ENCODE measurements around the gene AKAP6. TPM values are rescaled to one million over a fixed set of nuclear protein-coding genes. Genes with fewer than 3 reads are reported as not detected.

Gene AKAP6
- total RNA-seq, 2 donors from 2014 or later, result 3.6 to 9.9 TPM

DNA sequence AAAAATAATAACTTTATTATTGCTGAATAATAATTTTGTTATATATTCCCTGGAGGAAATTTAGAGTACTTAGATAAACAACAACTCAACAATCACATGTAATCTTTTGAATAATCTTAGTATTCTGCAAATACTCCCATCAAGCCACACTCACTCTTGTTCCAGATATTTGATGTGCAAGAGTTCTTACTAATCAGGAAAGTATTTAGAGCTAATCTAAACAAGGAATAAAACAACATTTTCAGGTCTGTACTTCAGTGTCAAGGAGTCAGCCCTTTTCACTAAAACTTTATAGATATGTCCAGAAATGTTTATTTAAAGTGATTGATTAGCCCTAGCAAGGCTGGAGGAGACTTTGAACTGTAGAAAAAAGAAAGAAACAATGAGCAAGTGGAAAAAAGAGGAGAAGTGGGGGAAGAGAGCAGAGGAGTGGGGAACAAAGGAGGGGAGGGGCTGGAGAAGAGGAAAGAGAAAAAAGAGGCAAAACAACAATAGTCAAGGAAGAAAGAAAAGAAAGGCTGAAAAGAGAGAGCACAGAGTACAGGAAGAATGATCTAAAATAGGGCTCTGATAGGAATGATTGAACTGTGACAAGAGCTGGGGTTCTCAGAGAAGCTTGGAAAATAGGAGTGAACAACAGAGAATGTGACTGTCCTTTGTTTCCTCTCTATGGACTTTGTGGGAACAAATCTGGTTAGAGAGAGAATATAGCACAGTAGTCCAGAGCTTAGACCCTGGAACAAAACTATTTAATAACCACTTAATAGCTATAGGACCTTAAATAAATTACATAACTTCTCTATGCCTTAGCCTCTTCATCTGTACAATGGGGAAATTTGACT, 238.7 kb downstream of the AKAP6 start:
- H3K4me3 ChIP-seq, result no peak overlapping the region
- no peak overlapping the region for H3K27ac ChIP-seq
- H3K9me3 ChIP-seq, result no peaks in the 10 kb centered on the region
- H3K4me1 ChIP-seq (replicated peaks), result peaks cover 3% of the 10 kb centered on the region
- DNase-seq (ENCODE audit: low spot score), result no peak
- TF ChIP-seq CTCF (IDR thresholded peaks at IDR 0.05) (no peak), POLR2AphosphoS5 (IDR thresholded peaks at IDR 0.05) (no peak), POLR2A (IDR thresholded peaks at IDR 0.05) (no peak)
- intact Hi-C loops (cut with DNase I), result loop anchor here (5.0 kb wide), 1 partner anchor 1665 kb away; no protein-coding TSS in a partner anchor
- H3K36me3 ChIP-seq, result no peaks in the 10 kb centered on the region
- no peaks in the 10 kb centered on the region for H3K27me3 ChIP-seq (replicated peaks; ENCODE audit: insufficient read depth)

GRCh38 chr14:32571551-32571950, 242.5 kb downstream of the AKAP6 start:
- Histone ChIP-seq H3K4me3 (no peak overlapping the region), H3K27me3 (replicated peaks; ENCODE audit: insufficient read depth) (no peaks in the 10 kb centered on the region), H3K36me3 (no peaks in the 10 kb centered on the region), H3K4me1 (replicated peaks) (no peaks in the 10 kb centered on the region), H3K9me3 (no peaks in the 10 kb centered on the region), H3K27ac (no peak overlapping the region)
- intact Hi-C loops (cut with DNase I), result loop anchor here (10.0 kb wide), 2 partner anchors 133 to 1523 kb away; no protein-coding TSS in a partner anchor
- WGBS, result 95% methylated on average over 2 of the region's 2 CpGs
- no peak for DNase-seq (ENCODE audit: low spot score)
- TF ChIP-seq POLR2A (IDR thresholded peaks at IDR 0.05) (no peak), CTCF (IDR thresholded peaks at IDR 0.05) (no peak), POLR2AphosphoS5 (IDR thresholded peaks at IDR 0.05) (no peak)

- intact Hi-C loops (cut with DNase I), result loop anchor here (10.0 kb wide), 2 partner anchors 133 to 1523 kb away; no protein-coding TSS in a partner anchor
- no peaks in the 10 kb centered on the region for H3K4me1 ChIP-seq (replicated peaks)
Measured at GRCh38 chr14:32571995-32572866, 243.1 kb downstream of the AKAP6 start.

DNA sequence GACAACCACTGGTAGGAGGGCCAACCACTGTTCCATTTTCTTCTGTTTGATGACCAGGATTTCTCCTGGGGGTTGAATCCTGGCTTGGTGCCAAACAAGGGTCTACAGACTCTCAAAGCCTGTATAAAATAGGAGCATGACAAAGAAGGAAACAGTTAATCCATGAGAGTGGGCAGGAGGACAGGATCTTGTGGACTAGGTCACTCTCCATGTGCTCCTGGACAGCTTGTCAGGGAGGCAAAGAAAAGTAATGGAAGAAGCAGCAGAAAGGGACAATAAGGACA, 243.7 kb downstream of the AKAP6 start:
- intact Hi-C loops (cut with DNase I), result loop anchor here (10.0 kb wide), 2 partner anchors 132 to 1522 kb away; no protein-coding TSS in a partner anchor
- Histone ChIP-seq H3K4me1 (replicated peaks) (no peaks in the 10 kb centered on the region), H3K9me3 (no peaks in the 10 kb centered on the region), H3K36me3 (no peaks in the 10 kb centered on the region), H3K27ac (no peak overlapping the region), H3K4me3 (no peak overlapping the region), H3K27me3 (replicated peaks; ENCODE audit: insufficient read depth) (no peaks in the 10 kb centered on the region)
- DNase-seq (ENCODE audit: low spot score), result no peak
- no peak for TF ChIP-seq POLR2AphosphoS5 (IDR thresholded peaks at IDR 0.05)

More at GRCh38 chr14:32571995-32572866, 243.1 kb downstream of the AKAP6 start:
- Histone ChIP-seq H3K4me3 (no peak overlapping the region), H3K9me3 (no peaks in the 10 kb centered on the region), H3K27me3 (replicated peaks; ENCODE audit: insufficient read depth) (no peaks in the 10 kb centered on the region), H3K27ac (no peak overlapping the region), H3K36me3 (no peaks in the 10 kb centered on the region)
- TF ChIP-seq CTCF (IDR thresholded peaks at IDR 0.05), result no peak
- TF ChIP-seq POLR2AphosphoS5 (IDR thresholded peaks at IDR 0.05), result no peak
- no peak for TF ChIP-seq POLR2A (IDR thresholded peaks at IDR 0.05)
- DNase-seq (ENCODE audit: low spot score), result no peak
- WGBS, result 80% methylated on average over 7 of the region's 7 CpGs

GRCh38 chr14:32574269-32574668, 245.2 kb downstream of the AKAP6 start:
- 59% methylated on average over 2 of the region's 2 CpGs for WGBS

More at GRCh38 chr14:32574269-32574668, 245.2 kb downstream of the AKAP6 start:
- Histone ChIP-seq H3K27ac (no peak overlapping the region), H3K4me1 (replicated peaks) (no peaks in the 10 kb centered on the region), H3K9me3 (no peaks in the 10 kb centered on the region), H3K27me3 (replicated peaks; ENCODE audit: insufficient read depth) (no peaks in the 10 kb centered on the region), H3K36me3 (no peaks in the 10 kb centered on the region), H3K4me3 (no peak overlapping the region)
- DNase-seq (ENCODE audit: low spot score), result no peak
- intact Hi-C loops (cut with DNase I), result loop anchor here (10.0 kb wide), 2 partner anchors 131 to 1521 kb away; no protein-coding TSS in a partner anchor
- no peak for TF ChIP-seq CTCF (IDR thresholded peaks at IDR 0.05)
- no peak for TF ChIP-seq POLR2AphosphoS5 (IDR thresholded peaks at IDR 0.05)
- TF ChIP-seq POLR2A (IDR thresholded peaks at IDR 0.05), result no peak
